ENCODE measurements around the gene RASD1. TPM values are rescaled to one million over a fixed set of nuclear protein-coding genes. Genes with fewer than 3 reads are reported as not detected.

The RASD1 gene
- total RNA-seq, 6 experiments from 2014 or later = 1.0 to 230 (median 101) TPM

DNA sequence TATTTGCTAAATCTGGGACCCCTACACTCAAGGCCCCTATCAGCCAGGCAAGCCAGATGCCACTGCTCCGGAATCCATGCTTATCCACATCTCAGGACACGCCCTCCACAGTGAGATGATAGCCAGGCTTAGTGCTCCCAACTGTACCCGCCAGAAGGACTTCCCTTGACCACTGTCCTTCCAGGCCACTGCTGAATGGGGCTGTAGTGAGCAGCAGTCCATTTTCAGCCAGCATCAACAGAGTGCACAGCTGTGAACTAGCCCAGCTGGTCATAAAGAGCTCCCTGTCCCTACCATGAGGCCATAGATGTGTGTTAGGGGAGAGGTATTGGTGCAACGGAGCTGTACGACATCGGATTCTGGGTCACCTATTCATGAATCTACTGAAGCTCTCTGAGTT, 32.4 kb downstream of the RASD1 start:
- no peak overlapping the region for H3K27ac ChIP-seq
- TF ChIP-seq POLR2A (IDR thresholded peaks at IDR 0.05) = no peak
- TF ChIP-seq, protein P1, sequence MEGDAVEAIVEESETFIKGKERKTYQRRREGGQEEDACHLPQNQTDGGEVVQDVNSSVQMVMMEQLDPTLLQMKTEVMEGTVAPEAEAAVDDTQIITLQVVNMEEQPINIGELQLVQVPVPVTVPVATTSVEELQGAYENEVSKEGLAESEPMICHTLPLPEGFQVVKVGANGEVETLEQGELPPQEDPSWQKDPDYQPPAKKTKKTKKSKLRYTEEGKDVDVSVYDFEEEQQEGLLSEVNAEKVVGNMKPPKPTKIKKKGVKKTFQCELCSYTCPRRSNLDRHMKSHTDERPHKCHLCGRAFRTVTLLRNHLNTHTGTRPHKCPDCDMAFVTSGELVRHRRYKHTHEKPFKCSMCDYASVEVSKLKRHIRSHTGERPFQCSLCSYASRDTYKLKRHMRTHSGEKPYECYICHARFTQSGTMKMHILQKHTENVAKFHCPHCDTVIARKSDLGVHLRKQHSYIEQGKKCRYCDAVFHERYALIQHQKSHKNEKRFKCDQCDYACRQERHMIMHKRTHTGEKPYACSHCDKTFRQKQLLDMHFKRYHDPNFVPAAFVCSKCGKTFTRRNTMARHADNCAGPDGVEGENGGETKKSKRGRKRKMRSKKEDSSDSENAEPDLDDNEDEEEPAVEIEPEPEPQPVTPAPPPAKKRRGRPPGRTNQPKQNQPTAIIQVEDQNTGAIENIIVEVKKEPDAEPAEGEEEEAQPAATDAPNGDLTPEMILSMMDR (IDR thresholded peaks at IDR 0.05) = no peak
- no peaks in the 10 kb centered on the region for H3K36me3 ChIP-seq
- no peak for ATAC-seq
- no peaks in the 10 kb centered on the region for H3K9me3 ChIP-seq
- DNase-seq = no peak
- no peaks in the 10 kb centered on the region for H3K4me1 ChIP-seq
- no peak overlapping the region for H3K4me3 ChIP-seq
- H3K27me3 ChIP-seq = no peaks in the 10 kb centered on the region
- intact Hi-C loops (cut with DNase I) = no loop called here
- 88% methylated on average over 4 of the region's 6 CpGs for WGBS (ENCODE audit: insufficient coverage, low coverage, low lambda C conversion rate, missing lambda C conversion rate)

DNA sequence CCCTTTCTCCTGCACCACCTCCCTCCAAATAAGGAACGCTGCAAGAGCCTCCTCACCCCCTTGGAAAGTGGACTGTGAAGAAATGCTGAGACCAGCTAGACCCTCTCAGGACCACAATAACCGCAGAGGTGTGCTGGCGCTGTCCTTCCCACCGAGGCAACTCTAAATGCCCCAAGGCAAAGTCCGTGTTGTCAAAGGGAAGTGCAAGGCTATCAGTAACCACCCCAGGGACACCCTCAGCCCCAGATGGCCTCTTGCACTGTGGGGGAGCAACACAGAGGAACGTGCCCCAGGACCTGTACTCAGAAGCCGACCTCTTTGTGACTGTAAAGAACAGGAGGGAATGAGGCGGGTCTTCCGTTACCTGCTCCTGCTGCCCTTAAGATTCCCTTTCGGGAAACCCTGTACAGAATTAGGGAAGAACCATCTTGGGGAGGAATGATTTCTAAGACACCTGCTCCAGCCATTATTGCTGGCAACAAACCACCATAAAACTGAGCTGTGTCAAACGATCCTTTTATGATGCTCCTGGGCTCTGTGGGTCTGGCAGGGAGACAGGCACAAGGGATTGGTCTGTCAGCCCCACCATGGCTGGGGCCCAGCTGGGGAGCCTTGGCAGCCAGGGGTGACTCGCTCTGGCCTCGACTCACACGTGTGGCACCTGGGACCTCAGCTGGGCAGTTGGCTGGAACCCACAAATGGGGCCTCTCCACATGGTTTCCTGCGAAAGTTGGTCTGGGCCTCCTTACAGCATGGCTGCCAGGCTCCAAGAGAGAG, 34.0 kb downstream of the RASD1 start:
- Histone ChIP-seq H3K4me1 (no peaks in the 10 kb centered on the region), H3K4me3 (no peak overlapping the region), H3K9me3 (no peaks in the 10 kb centered on the region), H3K27ac (no peak overlapping the region), H3K27me3 (no peaks in the 10 kb centered on the region), H3K36me3 (no peaks in the 10 kb centered on the region)
- 59% methylated on average over 6 of the region's 15 CpGs for WGBS (ENCODE audit: insufficient coverage, low coverage, low lambda C conversion rate, missing lambda C conversion rate)
- no peak for ATAC-seq
- TF ChIP-seq, protein P1 (IDR thresholded peaks at IDR 0.05) = no peak
- TF ChIP-seq POLR2A (IDR thresholded peaks at IDR 0.05) = no peak
- intact Hi-C loops (cut with DNase I) = no loop called here
- no peak for DNase-seq

DNA sequence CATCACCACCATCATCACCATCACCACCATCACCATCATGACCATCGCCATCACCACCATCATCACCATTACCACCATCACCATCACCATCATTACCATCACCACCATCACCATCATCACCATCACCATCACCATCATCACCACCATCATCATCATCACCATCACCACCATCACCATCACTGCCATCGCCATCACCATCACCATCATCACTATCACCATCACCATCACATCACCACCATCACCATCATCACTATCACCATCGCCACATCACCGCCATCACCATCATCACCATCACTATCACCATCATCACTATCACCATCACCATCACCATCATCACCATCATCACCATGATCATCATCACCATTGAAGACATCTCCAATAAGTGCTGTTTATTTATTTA, 36.2 kb downstream of the RASD1 start:
- TF ChIP-seq POLR2A (IDR thresholded peaks at IDR 0.05) = no peak
- TF ChIP-seq, protein P1 (IDR thresholded peaks at IDR 0.05) = no peak
- Histone ChIP-seq H3K27me3 (no peaks in the 10 kb centered on the region), H3K9me3 (no peaks in the 10 kb centered on the region), H3K4me1 (no peaks in the 10 kb centered on the region), H3K4me3 (no peak overlapping the region), H3K36me3 (no peaks in the 10 kb centered on the region), H3K27ac (no peak overlapping the region)
- 87% methylated on average over 4 of the region's 4 CpGs for WGBS (ENCODE audit: insufficient coverage, low coverage, low lambda C conversion rate, missing lambda C conversion rate)
- ATAC-seq = no peak
- no peak for DNase-seq
- intact Hi-C loops (cut with DNase I) = no loop called here

DNA sequence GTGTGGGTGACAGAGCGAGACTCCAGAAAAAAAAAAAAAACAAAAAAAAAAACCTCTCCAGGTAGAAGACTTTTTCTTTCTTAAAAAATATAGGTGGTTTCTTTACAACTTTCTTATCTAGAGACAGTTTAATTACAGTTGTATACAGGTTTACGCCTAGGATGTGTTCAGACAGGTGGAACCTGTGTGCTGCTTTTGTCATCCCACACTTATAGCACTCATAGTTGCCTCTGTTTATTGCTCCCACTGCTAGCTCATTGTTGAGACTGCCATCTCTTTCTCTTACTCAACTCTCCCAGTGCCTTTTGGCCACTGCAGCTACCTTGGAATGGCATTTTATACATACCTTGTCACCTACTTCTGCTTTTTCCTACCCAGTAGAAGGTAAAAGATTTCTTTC, 38.5 kb downstream of the RASD1 start:
- Histone ChIP-seq H3K27ac (no peak overlapping the region), H3K36me3 (no peaks in the 10 kb centered on the region), H3K9me3 (no peaks in the 10 kb centered on the region), H3K27me3 (no peaks in the 10 kb centered on the region), H3K4me1 (peaks cover 0 to 8% (median 0%) of the 10 kb centered on the region in 4 donors), H3K4me3 (no peak overlapping the region)
- WGBS (ENCODE audit: insufficient coverage, low coverage, low lambda C conversion rate, missing lambda C conversion rate) = 89% methylated on average over 1 of the region's 2 CpGs
- DNase-seq (no peak), ATAC-seq (no peak)
- no peak for TF ChIP-seq POLR2A (IDR thresholded peaks at IDR 0.05)
- intact Hi-C loops (cut with DNase I) = no loop called here

DNA sequence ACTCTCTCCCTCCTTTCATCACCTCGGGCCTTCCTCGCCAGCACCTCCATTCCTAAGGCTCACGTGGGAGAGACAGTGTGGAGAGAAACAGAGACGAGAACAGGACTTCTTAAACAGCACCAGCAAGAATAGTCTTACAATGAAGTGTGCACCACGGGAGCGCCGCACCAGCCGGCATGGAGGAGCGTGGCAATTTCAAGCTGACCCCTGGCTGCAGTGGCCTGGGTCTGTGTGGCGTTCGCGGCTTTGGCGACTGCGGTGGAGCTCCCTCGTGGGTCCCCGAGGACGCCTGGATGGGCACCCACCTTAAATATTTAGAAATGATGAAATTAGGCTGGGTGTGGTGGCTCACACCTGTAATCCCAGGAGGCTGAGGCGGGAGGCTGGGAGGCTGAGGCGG, 39.9 kb downstream of the RASD1 start:
- no peaks in the 10 kb centered on the region for H3K9me3 ChIP-seq
- ATAC-seq (no peak), DNase-seq (no peak)
- H3K27me3 ChIP-seq = no peaks in the 10 kb centered on the region
- no peak overlapping the region for H3K4me3 ChIP-seq
- H3K27ac ChIP-seq = no peak overlapping the region
- peaks cover 0 to 8% (median 0%) of the 10 kb centered on the region in 4 donors for H3K4me1 ChIP-seq
- intact Hi-C loops (cut with DNase I) = no loop called here
- H3K36me3 ChIP-seq = no peaks in the 10 kb centered on the region
- TF ChIP-seq, protein P1 (IDR thresholded peaks at IDR 0.05) = no peak
- TF ChIP-seq POLR2A (IDR thresholded peaks at IDR 0.05) = no peak
- 90% methylated on average over 5 of the region's 19 CpGs for WGBS (ENCODE audit: insufficient coverage, low coverage, low lambda C conversion rate, missing lambda C conversion rate)
